ENCODE data around the gene KPNA1.

The KPNA1 gene

GRCh38 chr3:122410639-122411038 lies 104.1 kb downstream of the KPNA1 start:
- no peak for FAIRE-seq

- no peak for FAIRE-seq
Measured at GRCh38 chr3:122410111-122410510, 104.6 kb downstream of the KPNA1 start.

DNA sequence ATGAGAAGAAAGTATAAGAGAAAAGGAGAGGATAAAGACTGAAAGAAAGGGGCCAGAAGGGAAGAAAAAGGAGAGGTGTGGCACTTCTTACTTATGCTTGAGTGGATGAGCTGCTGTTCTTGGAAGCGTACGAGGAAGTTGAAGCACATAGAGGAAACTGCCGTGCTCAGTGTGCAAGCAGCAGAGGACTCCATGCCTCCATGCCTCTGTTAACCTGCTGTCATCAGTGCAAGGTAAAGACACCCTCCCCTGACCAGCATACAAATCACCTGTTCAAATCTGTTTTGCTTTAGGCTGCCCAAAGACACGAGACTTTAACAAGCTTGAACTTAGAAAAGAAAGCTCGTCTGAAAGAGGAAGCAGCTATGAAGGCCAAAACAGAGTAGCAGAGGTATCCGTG lies 105.3 kb downstream of the KPNA1 start:
- FAIRE-seq, result no peak

DNA sequence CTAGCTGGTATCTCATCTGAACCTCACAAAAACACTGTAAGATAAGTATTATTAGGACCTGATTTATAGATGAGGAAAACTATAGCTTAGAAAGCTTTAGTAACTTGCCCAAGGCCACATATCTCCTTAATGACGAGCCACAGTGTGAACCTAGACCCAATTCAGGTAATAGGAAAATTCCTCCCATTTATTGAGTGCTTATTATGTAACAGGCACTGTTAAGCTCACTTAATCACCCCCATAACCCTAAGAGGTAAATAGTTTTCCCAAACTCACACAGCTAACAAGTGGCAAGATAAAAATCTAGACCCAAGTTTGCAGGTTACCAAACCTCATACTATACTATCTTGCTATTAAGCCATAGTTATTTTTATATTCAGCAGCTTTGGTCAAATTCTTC lies 106.8 kb downstream of the KPNA1 start:
- FAIRE-seq, result no peak

DNA sequence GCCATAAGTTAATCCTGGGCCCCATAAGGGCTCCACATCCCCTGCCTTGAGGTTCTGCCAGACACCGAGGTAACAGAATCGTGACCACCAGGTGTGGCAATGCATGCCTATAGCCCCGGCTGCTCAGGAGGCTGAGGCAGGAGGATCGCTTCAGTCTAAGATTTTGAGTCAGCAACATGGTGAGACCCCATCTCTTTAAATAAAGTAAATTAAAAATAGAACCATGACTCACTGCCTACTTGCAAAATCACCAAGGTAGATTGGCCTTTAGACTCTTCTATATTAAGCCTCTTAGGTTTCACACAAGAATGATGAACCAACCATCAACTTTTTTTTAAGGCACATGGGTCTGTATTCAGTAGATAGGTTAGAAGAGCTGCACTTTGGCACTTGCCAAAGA lies 108.5 kb downstream of the KPNA1 start:
- no peak for FAIRE-seq

GRCh38 chr3:122405015-122405414 lies 109.7 kb downstream of the KPNA1 start:
- no peak for FAIRE-seq

- FAIRE-seq, result no peak
Measured at GRCh38 chr3:122403489-122403888, 111.2 kb downstream of the KPNA1 start.

DNA sequence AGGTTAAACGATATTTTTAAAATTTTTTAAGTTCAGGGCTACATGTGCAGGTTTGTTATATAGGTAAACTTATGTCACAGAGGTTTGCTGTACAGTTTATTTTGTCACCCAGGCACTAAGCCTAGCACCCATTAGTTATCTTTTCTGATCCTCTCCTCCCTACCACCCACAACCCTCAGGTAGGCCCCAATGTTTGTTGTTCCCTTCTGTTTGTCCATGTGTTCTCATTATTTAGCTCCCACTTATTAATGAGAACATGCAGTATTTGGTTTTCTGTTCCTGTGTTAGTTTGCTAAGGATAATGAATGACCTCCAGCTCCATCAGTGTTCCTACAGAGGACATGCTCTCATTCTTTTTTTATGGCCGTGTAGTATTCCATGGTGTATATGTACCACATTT lies 115.8 kb downstream of the KPNA1 start:
- no peak for FAIRE-seq

- FAIRE-seq, result no peak
Measured at GRCh38 chr3:122397201-122397600, 117.5 kb downstream of the KPNA1 start.

- no peak for FAIRE-seq
Measured at GRCh38 chr3:122396511-122396910, 118.2 kb downstream of the KPNA1 start.

GRCh38 chr3:122395582-122395981 lies 119.2 kb downstream of the KPNA1 start:
- FAIRE-seq, result no peak

- no peak for FAIRE-seq
Measured at GRCh38 chr3:122394173-122394572, 120.6 kb downstream of the KPNA1 start.

DNA sequence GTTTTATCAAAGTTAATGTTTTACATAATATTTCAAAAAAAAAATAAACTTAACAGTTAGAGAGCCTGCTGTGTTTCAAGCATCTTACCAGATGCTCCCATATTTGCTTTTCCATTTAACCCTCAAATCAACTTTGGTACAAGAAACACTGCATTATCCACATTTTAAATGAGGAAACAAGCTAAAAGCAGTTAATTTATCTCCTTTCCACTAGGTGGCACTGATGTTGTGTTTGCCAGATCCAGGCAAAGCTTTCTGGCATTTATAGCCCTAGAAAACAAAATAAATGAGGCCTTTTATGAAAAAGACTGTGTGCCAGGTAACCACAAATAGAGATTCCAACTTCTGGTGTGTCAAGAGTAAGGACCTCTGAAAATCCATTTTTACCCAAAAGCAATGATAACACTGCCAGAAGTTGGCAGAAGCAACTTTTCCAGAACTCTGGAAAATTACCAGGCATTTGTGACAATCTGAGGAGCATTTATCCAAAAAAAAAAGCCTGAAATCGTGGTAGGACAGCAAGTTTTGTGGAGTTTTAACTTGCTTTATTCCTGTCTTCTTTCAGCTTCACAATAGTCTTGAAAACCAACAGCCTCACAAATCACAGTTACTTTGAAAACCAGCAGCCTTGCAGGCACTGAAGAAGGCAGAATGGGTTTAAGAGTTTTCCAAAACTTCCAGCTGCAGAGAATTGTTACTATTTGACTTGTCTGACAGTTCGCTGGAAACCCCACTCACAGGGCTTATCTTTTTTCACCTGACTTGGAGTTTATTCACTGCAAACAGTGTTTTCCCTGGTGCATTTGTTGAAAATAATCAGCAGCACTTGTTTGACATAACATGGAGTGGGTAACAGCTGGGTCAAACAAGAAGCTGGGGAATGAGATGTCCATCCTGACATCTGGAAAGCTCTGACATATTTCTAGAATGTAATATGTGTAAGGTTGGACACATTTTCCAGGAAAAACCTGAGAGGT lies 121.6 kb downstream of the KPNA1 start:
- peak; percentile 97 for FAIRE-seq

- FAIRE-seq, result no peak
Measured at GRCh38 chr3:122391681-122392446, 122.9 kb downstream of the KPNA1 start.

GRCh38 chr3:122390665-122391064 lies 124.1 kb downstream of the KPNA1 start:
- FAIRE-seq, result no peak

DNA sequence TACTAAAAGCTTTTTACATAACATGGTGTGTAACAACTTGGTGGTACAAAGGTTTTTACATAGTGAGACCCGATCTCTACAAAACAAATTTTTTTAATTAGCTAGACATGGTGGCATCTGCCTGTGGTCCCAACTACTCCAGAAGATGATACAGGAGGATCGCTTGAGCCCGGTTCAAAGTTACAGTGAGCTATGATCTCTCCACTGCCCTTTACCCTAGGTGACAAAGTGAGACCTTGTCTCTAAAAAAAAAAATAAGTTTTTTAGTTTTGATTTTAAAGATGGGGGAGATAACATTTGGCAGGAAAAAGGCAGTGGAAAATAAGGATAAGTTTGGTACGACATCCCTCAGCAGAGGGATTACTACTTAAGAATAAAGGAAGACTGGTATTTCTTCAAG lies 124.8 kb downstream of the KPNA1 start:
- FAIRE-seq, result no peak

DNA sequence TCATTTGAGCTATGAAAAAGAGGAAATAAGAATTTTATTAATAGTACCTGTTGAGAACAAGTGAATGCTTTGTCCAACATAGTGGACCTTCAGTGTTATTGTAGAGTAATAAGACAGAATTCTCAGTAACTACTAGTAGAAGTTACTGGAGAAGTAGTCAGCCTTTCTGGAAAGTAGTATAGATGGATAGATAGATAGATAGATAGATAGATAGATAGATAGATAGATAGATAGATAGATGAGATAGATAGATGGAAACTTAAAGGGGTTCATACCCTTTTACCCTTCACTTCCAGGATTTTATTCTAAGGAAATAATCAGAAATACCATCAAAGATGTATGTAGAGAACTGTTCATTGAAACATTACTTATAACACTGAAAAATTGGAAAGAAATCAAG lies 125.5 kb downstream of the KPNA1 start:
- FAIRE-seq, result no peak

DNA sequence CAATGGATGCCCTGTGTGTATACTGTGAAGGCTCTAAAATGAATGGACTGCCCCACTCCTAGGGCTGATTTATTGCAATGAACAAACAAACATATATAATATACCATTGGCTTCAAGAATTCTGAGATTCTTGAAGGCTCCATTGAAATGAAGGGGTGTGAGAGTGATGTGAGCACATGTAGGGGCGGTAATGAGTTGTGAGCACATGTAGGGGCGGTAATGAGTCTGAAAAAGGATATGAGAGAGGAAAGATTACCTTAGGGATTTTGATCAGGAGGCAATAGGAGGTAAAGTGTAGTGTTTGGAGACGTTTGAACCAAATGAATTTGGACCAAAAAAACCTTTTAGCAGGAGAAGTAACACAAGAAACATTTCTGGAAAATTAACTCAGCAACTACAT lies 127.0 kb downstream of the KPNA1 start:
- FAIRE-seq, result no peak

GRCh38 chr3:122383771-122384697 lies 130.7 kb downstream of the KPNA1 start, which contains the start of gene FAM162A:
Gene FAM162A (plus strand): TSS chr3:122384182. CDS start chr3:122384266, 84 bp downstream.
- no peak for FAIRE-seq

DNA sequence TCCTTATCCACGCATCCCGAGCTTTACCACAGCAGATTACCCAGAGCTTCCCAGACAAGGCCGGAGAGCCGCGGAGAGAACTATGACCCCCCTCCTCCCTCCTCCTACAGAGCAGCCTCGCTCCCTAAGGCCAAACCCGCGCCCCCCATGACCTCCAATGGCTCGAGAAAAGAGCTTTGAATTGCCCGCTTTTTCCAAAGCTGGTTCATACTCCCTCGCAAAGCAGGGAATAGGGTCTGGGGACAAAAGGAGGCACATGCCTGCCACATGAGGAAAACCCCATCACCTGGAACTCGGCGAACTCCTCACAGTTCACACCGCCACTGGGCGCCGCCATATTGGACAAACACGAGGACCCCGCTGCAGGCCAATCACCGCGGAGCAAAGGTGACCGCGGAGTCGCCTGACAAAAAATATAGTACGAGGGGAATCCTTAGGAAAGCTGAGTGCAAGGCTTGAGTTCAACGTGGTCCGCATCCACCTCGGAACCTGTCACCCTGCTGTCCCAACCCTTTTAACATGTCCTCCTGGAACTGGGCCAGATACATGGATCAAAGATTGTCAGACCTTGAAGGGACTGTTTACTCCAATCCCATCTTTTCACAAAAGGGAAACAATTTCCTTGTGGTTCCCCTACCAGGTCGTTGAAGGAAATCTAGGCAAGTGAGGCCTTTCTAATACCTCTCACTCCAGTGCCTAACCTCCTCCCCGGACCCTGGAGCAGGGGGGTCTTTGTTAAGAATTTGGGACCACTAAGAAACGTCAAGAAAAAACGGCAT lies 131.7 kb downstream of the KPNA1 start, which contains the start of gene MIX23:
MIX23 (minus strand) TSS at position 344 of the 779 bp plus-strand sequence; CDS start at position 337, 7 bp downstream.
- FAIRE-seq, result peak; percentile 91

GRCh38 chr3:122377975-122378374 lies 136.8 kb downstream of the KPNA1 start:
- no peak for FAIRE-seq

DNA sequence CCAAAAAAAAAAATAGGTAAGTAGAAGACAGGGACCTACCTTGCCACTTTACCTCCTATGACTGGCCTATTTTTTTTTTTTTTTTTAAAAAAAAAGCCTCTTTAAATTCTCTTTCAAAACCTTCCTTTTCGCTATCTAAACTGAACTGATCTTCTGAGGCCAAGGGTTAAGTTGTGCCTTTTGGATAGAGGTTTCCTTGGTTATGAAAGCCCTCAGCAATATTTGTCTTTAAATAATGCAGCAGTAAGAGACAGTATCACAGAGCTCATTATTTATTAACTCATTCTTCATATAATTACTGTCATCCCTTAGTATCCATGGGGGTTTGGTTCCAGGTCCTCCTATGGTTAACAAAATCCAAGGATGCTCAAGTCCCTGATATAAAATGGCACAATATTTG lies 140.7 kb downstream of the KPNA1 start:
- FAIRE-seq, result no peak
